GM12892 (cell line): ENCODE measurements around the gene MYO1C.
"Not testable (repeated sequence)": the region's sequence is repeated elsewhere in the genome, so short reads cannot be mapped to it uniquely, and the experiment has no call there.

Source experiments
- DNase-seq: peaks from one replicate; pipeline ENCODE4 v3.0.0; 2011; ENCODE audit not compliant: insufficient read length
- FAIRE-seq: peaks from 2 replicates; lab custom pipeline; 2011; peaks lifted over from hg19 to GRCh38; lab: Jason Lieb, UNC
- POLR2A ChIP-seq: IDR thresholded peaks from 2 replicates; pipeline ENCODE4 v1.6.1; 2011; ENCODE audit warnings: low read depth, low read length, control low read depth
- POLR2AphosphoS5 ChIP-seq: IDR thresholded peaks from 2 replicates; pipeline ENCODE4 v1.6.1; 2011; ENCODE audit warnings: low read depth, low read length, control low read depth
- TAF1 ChIP-seq: IDR thresholded peaks from 2 replicates; pipeline ENCODE4 v1.6.1; 2011; ENCODE audit warnings: low read depth, mild to moderate bottlenecking, control low read depth, low read length, borderline replicate concordance

The MYO1C gene

DNA sequence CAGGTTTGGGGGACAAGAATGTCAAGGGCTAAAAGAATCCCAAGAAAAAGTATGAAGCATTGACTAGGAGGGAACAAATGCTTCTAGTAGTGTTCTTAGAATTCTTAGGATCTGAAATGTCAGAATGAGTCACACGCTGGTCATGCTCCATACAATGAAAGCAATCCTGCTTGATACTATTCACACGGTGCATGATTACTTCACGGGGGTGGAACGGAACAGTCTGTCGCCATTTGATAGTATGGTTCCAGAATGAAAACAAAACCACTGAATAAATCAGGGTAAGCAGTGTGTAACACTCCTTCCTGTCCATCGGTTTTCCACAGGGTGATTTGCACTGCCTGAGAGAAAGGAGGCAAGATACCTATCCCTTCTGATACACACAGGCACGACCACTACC, 69.6 kb downstream of the MYO1C start:
- DNase-seq (no peak), FAIRE-seq (no peak)
- no peak for TF ChIP-seq TAF1
- TF ChIP-seq POLR2A = no peak
- no peak for TF ChIP-seq POLR2AphosphoS5

DNA sequence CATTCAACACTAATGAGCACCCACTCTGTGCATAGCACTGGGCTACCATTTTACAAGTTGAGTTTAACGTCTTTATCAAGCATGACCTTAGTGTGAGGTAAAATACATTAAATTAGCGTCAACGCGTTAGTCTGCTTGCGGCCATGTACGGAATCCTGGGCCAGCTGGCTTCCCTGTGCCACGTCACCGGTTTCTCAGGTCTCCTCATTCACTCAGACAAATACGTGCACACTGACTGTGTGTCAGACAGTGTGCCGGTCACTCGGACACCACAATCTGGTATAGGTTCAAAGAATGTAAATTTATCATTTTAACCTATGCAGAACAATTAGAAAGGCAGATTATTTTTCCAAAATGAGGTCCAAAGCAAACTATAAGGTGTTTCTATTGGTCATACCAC, 71.0 kb downstream of the MYO1C start:
- DNase-seq = no peak
- FAIRE-seq = no peak
- TF ChIP-seq POLR2AphosphoS5 (no peak), POLR2A (no peak), TAF1 (no peak)

DNA sequence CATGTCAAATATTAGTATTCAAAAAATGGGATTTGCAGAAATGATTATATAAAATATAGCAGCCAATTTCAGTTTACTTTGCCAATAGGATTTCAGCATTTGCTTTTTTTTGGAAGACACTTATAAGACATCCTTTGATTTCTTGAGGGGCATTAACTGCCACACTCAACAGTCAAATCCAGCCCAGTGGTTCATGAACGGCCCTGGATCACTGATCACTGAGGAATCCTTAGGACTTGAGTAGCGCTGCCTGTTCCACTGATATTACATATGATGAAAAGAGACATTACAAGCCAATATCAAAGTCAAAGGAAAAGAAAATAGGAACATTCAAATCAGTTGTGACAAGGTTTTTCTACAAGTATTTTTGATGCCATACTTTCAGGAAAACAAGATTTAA, 71.5 kb downstream of the MYO1C start:
- DNase-seq (no peak), FAIRE-seq (no peak)
- TF ChIP-seq TAF1 (no peak), POLR2A (no peak), POLR2AphosphoS5 (no peak)

DNA sequence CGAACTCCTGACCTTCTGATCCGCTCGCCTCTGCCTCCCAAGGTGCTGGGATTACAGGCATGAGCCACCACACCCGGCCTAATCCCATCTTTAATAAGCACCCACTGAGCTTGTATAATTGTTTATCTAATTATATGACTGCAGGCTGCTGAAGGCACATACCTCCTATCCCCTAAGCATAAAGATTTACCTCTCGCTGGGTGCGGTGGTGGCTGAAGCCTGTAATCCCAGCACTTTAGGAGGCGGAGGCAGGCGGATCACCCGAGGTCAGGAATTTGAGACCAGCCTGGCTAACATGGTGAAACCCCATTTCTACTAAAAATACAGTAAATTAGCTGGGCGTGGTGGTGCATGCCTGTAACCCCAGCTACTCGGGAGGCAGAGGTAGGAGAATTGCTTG, 72.3 kb downstream of the MYO1C start:
- TF ChIP-seq TAF1 (no peak), POLR2A (no peak), POLR2AphosphoS5 (no peak)
- DNase-seq = no peak
- FAIRE-seq = no peak

DNA sequence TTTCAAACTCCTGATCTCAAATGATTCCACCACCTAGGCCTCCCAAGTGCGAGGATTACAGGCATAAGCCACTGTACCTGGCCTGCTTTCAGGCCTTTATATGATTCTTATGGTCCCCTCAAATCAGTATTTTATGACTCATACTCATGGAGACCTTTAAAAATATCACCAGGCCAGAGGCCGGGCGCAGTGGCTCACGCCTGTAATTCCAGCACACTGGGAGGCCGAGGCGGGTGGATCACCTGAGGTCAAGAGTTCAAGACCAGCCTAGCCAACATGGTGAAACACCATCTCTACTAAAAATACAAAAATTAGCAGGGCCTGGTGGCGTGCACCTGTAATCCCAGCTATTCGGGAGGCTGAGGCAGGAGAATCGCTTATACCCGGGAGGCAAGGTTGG, 74.0 kb downstream of the MYO1C start:
- not testable (repeated sequence) for FAIRE-seq, DNase-seq

DNA sequence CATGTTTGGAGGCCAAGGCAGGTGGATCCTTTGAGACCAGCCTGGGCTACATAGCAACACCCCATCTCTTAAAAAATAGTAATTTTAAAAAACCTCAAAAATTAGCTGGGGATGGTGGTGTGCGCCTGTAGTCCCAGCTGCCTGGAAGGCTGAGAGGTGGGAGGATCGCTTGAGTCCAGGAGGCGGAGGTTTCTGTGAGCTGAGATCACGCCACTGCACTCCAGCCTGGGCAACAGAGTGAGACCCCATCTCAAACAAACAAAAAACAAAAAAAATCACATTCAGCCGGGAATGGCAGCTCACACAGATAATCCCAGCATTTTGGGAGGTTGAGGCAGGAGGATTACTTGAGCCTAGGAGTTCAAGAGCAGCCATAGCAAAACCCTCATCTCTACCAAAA, 76.1 kb downstream of the MYO1C start:
- FAIRE-seq (no peak), DNase-seq (no peak)
- no peak for TF ChIP-seq POLR2AphosphoS5
- TF ChIP-seq POLR2A = no peak
- TF ChIP-seq TAF1 = no peak

DNA sequence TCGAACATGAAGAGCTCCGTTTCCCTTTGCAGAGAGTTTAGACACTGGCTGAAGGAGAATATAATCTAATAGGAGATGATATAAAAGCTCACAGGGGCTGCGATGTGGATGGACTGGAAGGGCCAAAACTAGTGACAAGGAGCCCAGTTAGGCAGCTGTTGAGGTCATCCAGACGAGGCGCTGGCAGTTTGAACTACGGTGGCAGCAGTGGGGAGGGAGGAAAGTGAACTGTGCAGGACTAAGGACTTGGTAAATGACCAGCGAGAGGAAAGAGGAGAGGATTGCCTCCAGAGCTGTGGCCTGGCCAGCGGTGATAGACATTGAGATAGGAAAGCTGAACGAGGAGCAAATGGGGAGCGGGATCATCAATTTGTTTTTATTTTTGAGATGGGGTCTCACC, 77.9 kb downstream of the MYO1C start:
- DNase-seq (no peak), FAIRE-seq (no peak)
- no peak for TF ChIP-seq POLR2AphosphoS5
- TF ChIP-seq POLR2A = no peak
